T-helper 2 cell treated with Interferon-gamma antibody and Interleukin-4, amounts not matched to agents 5 μg/mL and 100 μg/mL, for 36 hours (primary cell): ENCODE measurements around the gene SLF2.

Source experiments
- DNase-seq: peaks from one replicate; pipeline ENCODE4 v3.0.0; 2021; ENCODE audit warnings: low spot score
- H3K27ac Mint-ChIP-seq: one replicate; pipeline ENCODE4 v1.8.0; 2021; ENCODE audit warnings: mild to moderate bottlenecking, mixed read lengths
- H3K27me3 Mint-ChIP-seq: one replicate; pipeline ENCODE4 v1.8.0; 2021; ENCODE audit warnings: low read depth, mixed read lengths
- H3K36me3 Mint-ChIP-seq: one replicate; pipeline ENCODE4 v1.8.0; 2021; ENCODE audit warnings: low read depth, mixed read lengths
- H3K4me1 Mint-ChIP-seq: one replicate; pipeline ENCODE4 v1.8.0; 2021; ENCODE audit warnings: low read depth, mixed read lengths
- H3K4me3 Mint-ChIP-seq: one replicate; pipeline ENCODE4 v1.8.0; 2022; ENCODE audit warnings: mild to moderate bottlenecking, moderate library complexity, mixed read lengths
- H3K9me3 Mint-ChIP-seq: one replicate; pipeline ENCODE4 v1.8.0; 2021; ENCODE audit warnings: mixed read lengths

The SLF2 gene

GRCh38 chr10:100995181-100995580 lies 82.4 kb downstream of the SLF2 start:
- Mint-ChIP-seq H3K27ac (no peak overlapping the region), H3K4me3 (no peak overlapping the region), H3K27me3 (no peaks in the 10 kb centered on the region), H3K4me1 (peaks cover 16% of the 10 kb centered on the region), H3K9me3 (no peaks in the 10 kb centered on the region), H3K36me3 (peaks cover 28% of the 10 kb centered on the region)
- no peak for DNase-seq

- peak overlapping the region; percentile 85 for H3K4me3 Mint-ChIP-seq
- H3K27me3 Mint-ChIP-seq = peaks cover 2% of the 10 kb centered on the region
- peaks cover 15% of the 10 kb centered on the region for H3K4me1 Mint-ChIP-seq
- peak; percentile 32 for DNase-seq
- peaks cover 15% of the 10 kb centered on the region for H3K36me3 Mint-ChIP-seq
- H3K27ac Mint-ChIP-seq = peak overlapping the region; percentile 92
- no peaks in the 10 kb centered on the region for H3K9me3 Mint-ChIP-seq
Measured at GRCh38 chr10:100996678-100997359, 84.1 kb downstream of the SLF2 start.

GRCh38 chr10:100997360-100998182 lies 84.8 kb downstream of the SLF2 start:
- Mint-ChIP-seq H3K4me1 (peaks cover 15% of the 10 kb centered on the region), H3K27ac (peak overlapping the region; percentile 92), H3K9me3 (no peaks in the 10 kb centered on the region), H3K36me3 (peaks cover 14% of the 10 kb centered on the region), H3K27me3 (peaks cover 2% of the 10 kb centered on the region), H3K4me3 (peak overlapping the region; percentile 84)
- DNase-seq = peak; percentile 78

- peak overlapping the region; percentile 84 for H3K4me3 Mint-ChIP-seq
- H3K36me3 Mint-ChIP-seq = peaks cover 9% of the 10 kb centered on the region
- H3K27ac Mint-ChIP-seq = peak overlapping the region; percentile 85
- no peaks in the 10 kb centered on the region for H3K9me3 Mint-ChIP-seq
- DNase-seq = peak; percentile 47
- H3K27me3 Mint-ChIP-seq = peaks cover 2% of the 10 kb centered on the region
- H3K4me1 Mint-ChIP-seq = peaks cover 15% of the 10 kb centered on the region
Measured at GRCh38 chr10:100998183-100998990, 85.6 kb downstream of the SLF2 start.

- Mint-ChIP-seq H3K27ac (peak overlapping the region; percentile 85), H3K9me3 (no peaks in the 10 kb centered on the region), H3K4me3 (peak overlapping the region; percentile 84), H3K36me3 (peaks cover 5% of the 10 kb centered on the region), H3K4me1 (peaks cover 15% of the 10 kb centered on the region), H3K27me3 (peaks cover 2% of the 10 kb centered on the region)
- DNase-seq = peak; percentile 80
Measured at GRCh38 chr10:100998991-100999741, 86.4 kb downstream of the SLF2 start.

- peak within 1 kb of the TSS; percentile 84 for H3K4me3 Mint-ChIP-seq
- no peaks in the 10 kb centered on the region for H3K9me3 Mint-ChIP-seq
- peak within 1 kb of the TSS; percentile 85 for H3K27ac Mint-ChIP-seq
- peaks cover 1% of the 10 kb centered on the region for H3K36me3 Mint-ChIP-seq
- peaks cover 15% of the 10 kb centered on the region for H3K4me1 Mint-ChIP-seq
- no peak for DNase-seq
- peaks cover 2% of the 10 kb centered on the region for H3K27me3 Mint-ChIP-seq
Measured at GRCh38 chr10:100999742-101000126, 87.0 kb downstream of the SLF2 start, which contains the start of gene LZTS2. LZTS2 (plus strand) TSS chr10:100999808; CDS start chr10:101002539, 2,731 bp downstream.

- Mint-ChIP-seq H3K36me3 (no peaks in the 10 kb centered on the region), H3K4me1 (peaks cover 15% of the 10 kb centered on the region), H3K4me3 (peak overlapping the region; percentile 73), H3K27ac (no peak overlapping the region), H3K9me3 (no peaks in the 10 kb centered on the region), H3K27me3 (peaks cover 2% of the 10 kb centered on the region)
- no peak for DNase-seq
Measured at GRCh38 chr10:101000127-101000914, 87.6 kb downstream of the SLF2 start.

- H3K4me1 Mint-ChIP-seq = peaks cover 15% of the 10 kb centered on the region
Measured at GRCh38 chr10:101000915-101001658, 88.3 kb downstream of the SLF2 start.

GRCh38 chr10:101001659-101002035 lies 88.9 kb downstream of the SLF2 start:
- Mint-ChIP-seq H3K9me3 (no peaks in the 10 kb centered on the region), H3K27ac (no peak overlapping the region), H3K4me3 (no peak overlapping the region)

More at GRCh38 chr10:101000915-101001658, 88.3 kb downstream of the SLF2 start:
- Mint-ChIP-seq H3K27me3 (peaks cover 2% of the 10 kb centered on the region), H3K4me3 (peak overlapping the region; percentile 69), H3K27ac (peak overlapping the region; percentile 52), H3K36me3 (no peaks in the 10 kb centered on the region), H3K9me3 (no peaks in the 10 kb centered on the region)
- DNase-seq = no peak

GRCh38 chr10:101002456-101002855 lies 89.7 kb downstream of the SLF2 start:
- Mint-ChIP-seq H3K27ac (no peak overlapping the region), H3K9me3 (no peaks in the 10 kb centered on the region), H3K36me3 (no peaks in the 10 kb centered on the region)

More at GRCh38 chr10:101001659-101002035, 88.9 kb downstream of the SLF2 start:
- no peak for DNase-seq
- peaks cover 11% of the 10 kb centered on the region for H3K4me1 Mint-ChIP-seq
- H3K36me3 Mint-ChIP-seq = no peaks in the 10 kb centered on the region
- H3K27me3 Mint-ChIP-seq = peaks cover 2% of the 10 kb centered on the region

GRCh38 chr10:101003639-101004206 lies 91.0 kb downstream of the SLF2 start:
- no peak for DNase-seq
- Mint-ChIP-seq H3K4me3 (no peak overlapping the region), H3K9me3 (no peaks in the 10 kb centered on the region), H3K36me3 (no peaks in the 10 kb centered on the region), H3K27me3 (peaks cover 2% of the 10 kb centered on the region), H3K4me1 (peaks cover 4% of the 10 kb centered on the region), H3K27ac (no peak overlapping the region)

More at GRCh38 chr10:101002456-101002855, 89.7 kb downstream of the SLF2 start:
- no peak for DNase-seq
- H3K4me1 Mint-ChIP-seq = peaks cover 11% of the 10 kb centered on the region
- no peak overlapping the region for H3K4me3 Mint-ChIP-seq
- H3K27me3 Mint-ChIP-seq = peaks cover 2% of the 10 kb centered on the region

- H3K27ac Mint-ChIP-seq = no peak overlapping the region
- H3K4me3 Mint-ChIP-seq = no peak overlapping the region
- peaks cover 2% of the 10 kb centered on the region for H3K27me3 Mint-ChIP-seq
- no peaks in the 10 kb centered on the region for H3K36me3 Mint-ChIP-seq
- no peaks in the 10 kb centered on the region for H3K9me3 Mint-ChIP-seq
- peaks cover 3% of the 10 kb centered on the region for H3K4me1 Mint-ChIP-seq
- no peak for DNase-seq
Measured at GRCh38 chr10:101005361-101005760, 92.6 kb downstream of the SLF2 start.
